BLaER1 (cell line): ENCODE data around the gene TRIM59.

Source experiments
- H3K27ac ChIP-seq: shearing (Covaris generic); formaldehyde crosslinking; 2 replicates; pipeline ENCODE4 v1.8.1; 2022
- H3K27me3 ChIP-seq: shearing (Covaris generic); formaldehyde crosslinking; 2 replicates; pipeline ENCODE4 v1.8.1; 2022
- H3K36me3 ChIP-seq: shearing (Covaris generic); formaldehyde crosslinking; 2 replicates; pipeline ENCODE4 v1.8.1; 2022
- H3K4me1 ChIP-seq: shearing (Covaris generic); formaldehyde crosslinking; 2 replicates; pipeline ENCODE4 v1.8.1; 2022
- H3K4me2 ChIP-seq: shearing (Covaris generic); formaldehyde crosslinking; 2 replicates; pipeline ENCODE4 v1.8.1; 2022
- H3K4me3 ChIP-seq: shearing (Covaris generic); formaldehyde crosslinking; 2 replicates; pipeline ENCODE4 v1.8.1; 2022
- H3K9ac ChIP-seq: shearing (Covaris generic); formaldehyde crosslinking; 2 replicates; pipeline ENCODE4 v1.8.1; 2022
- H3K9me3 ChIP-seq: shearing (Covaris generic); formaldehyde crosslinking; 2 replicates; pipeline ENCODE4 v1.8.1; 2022
- H4K20me1 ChIP-seq: shearing (Covaris generic); formaldehyde crosslinking; 2 replicates; pipeline ENCODE4 v1.8.1; 2022
- Cebpa-rat ChIP-seq: shearing (Covaris generic); IDR thresholded peaks from 2 replicates; pipeline ENCODE4 v1.8.1; 2022

Gene TRIM59

GRCh38 chr3:160446522-160447056, 3.0 kb downstream of the TRIM59 start:
- Histone ChIP-seq H3K36me3 (peaks cover 36% of the 10 kb centered on the region), H4K20me1 (no peaks in the 10 kb centered on the region), H3K27ac (no peak overlapping the region), H3K4me2 (peak overlapping the region; percentile 34; the same call in 1 of the 2 replicates), H3K4me3 (no peak overlapping the region), H3K4me1 (peaks cover 25% of the 10 kb centered on the region), H3K27me3 (no peaks in the 10 kb centered on the region), H3K9me3 (peaks cover 21% of the 10 kb centered on the region; the same call in 1 of the 2 replicates), H3K9ac (no peak overlapping the region)
- no peak for TF ChIP-seq Cebpa-rat

- Histone ChIP-seq H4K20me1 (no peaks in the 10 kb centered on the region), H3K9me3 (peaks cover 21% of the 10 kb centered on the region; the same call in 1 of the 2 replicates), H3K27me3 (no peaks in the 10 kb centered on the region), H3K4me1 (peaks cover 25% of the 10 kb centered on the region), H3K27ac (no peak overlapping the region), H3K36me3 (peaks cover 36% of the 10 kb centered on the region), H3K4me3 (no peak overlapping the region), H3K9ac (no peak overlapping the region), H3K4me2 (no peak overlapping the region)
- no peak for TF ChIP-seq Cebpa-rat
Observed at GRCh38 chr3:160445854-160446253, 3.7 kb downstream of the TRIM59 start.

- H3K27ac ChIP-seq: no peak overlapping the region
Observed at GRCh38 chr3:160444411-160444810, 5.2 kb downstream of the TRIM59 start.

GRCh38 chr3:160440687-160441086, 8.9 kb downstream of the TRIM59 start:
- Histone ChIP-seq H3K9me3 (peaks cover 13% of the 10 kb centered on the region; the same call in 1 of the 2 replicates), H3K27ac (no peak overlapping the region), H3K4me1 (no peaks in the 10 kb centered on the region), H4K20me1 (peaks cover 17% of the 10 kb centered on the region), H3K27me3 (no peaks in the 10 kb centered on the region), H3K9ac (no peak overlapping the region), H3K4me2 (no peak overlapping the region), H3K36me3 (peaks cover 74% of the 10 kb centered on the region), H3K4me3 (no peak overlapping the region)
- TF ChIP-seq Cebpa-rat: no peak

More at GRCh38 chr3:160444411-160444810, 5.2 kb downstream of the TRIM59 start:
- no peak overlapping the region for H3K4me3 ChIP-seq
- H3K4me2 ChIP-seq: no peak overlapping the region
- no peak overlapping the region for H3K9ac ChIP-seq
- peaks cover 15% of the 10 kb centered on the region; the same call in 1 of the 2 replicates for H3K9me3 ChIP-seq
- peaks cover 20% of the 10 kb centered on the region for H3K4me1 ChIP-seq
- no peaks in the 10 kb centered on the region for H4K20me1 ChIP-seq
- no peak for TF ChIP-seq Cebpa-rat
- H3K27me3 ChIP-seq: no peaks in the 10 kb centered on the region
- peaks cover 47% of the 10 kb centered on the region for H3K36me3 ChIP-seq

GRCh38 chr3:160437083-160437455, 12.5 kb downstream of the TRIM59 start:
- peaks cover 83% of the 10 kb centered on the region for H3K36me3 ChIP-seq
- no peak for TF ChIP-seq Cebpa-rat
- peaks cover 52% of the 10 kb centered on the region for H4K20me1 ChIP-seq
- no peak overlapping the region for H3K4me3 ChIP-seq
- H3K27ac ChIP-seq: no peak overlapping the region
- H3K27me3 ChIP-seq: no peaks in the 10 kb centered on the region
- no peak overlapping the region for H3K4me2 ChIP-seq
- H3K4me1 ChIP-seq: no peaks in the 10 kb centered on the region
- H3K9me3 ChIP-seq: no peaks in the 10 kb centered on the region
- H3K9ac ChIP-seq: no peak overlapping the region

GRCh38 chr3:160435747-160436146, 13.8 kb downstream of the TRIM59 start:
- Histone ChIP-seq H3K9me3 (no peaks in the 10 kb centered on the region), H3K4me1 (no peaks in the 10 kb centered on the region), H3K4me2 (no peak overlapping the region), H3K27me3 (no peaks in the 10 kb centered on the region), H3K27ac (no peak overlapping the region), H3K36me3 (peaks cover 95% of the 10 kb centered on the region), H3K4me3 (no peak overlapping the region), H4K20me1 (peaks cover 59% of the 10 kb centered on the region), H3K9ac (no peak overlapping the region)
- no peak for TF ChIP-seq Cebpa-rat

GRCh38 chr3:160435095-160435494, 14.5 kb downstream of the TRIM59 start:
- H3K36me3 ChIP-seq: peaks cover 96% of the 10 kb centered on the region

GRCh38 chr3:160434071-160434470, 15.5 kb downstream of the TRIM59 start:
- H3K27ac ChIP-seq: no peak overlapping the region
- H4K20me1 ChIP-seq: peaks cover 59% of the 10 kb centered on the region
- H3K4me3 ChIP-seq: no peak overlapping the region
- no peaks in the 10 kb centered on the region for H3K27me3 ChIP-seq
- H3K4me1 ChIP-seq: no peaks in the 10 kb centered on the region
- no peak for TF ChIP-seq Cebpa-rat
- no peak overlapping the region for H3K4me2 ChIP-seq
- H3K9me3 ChIP-seq: no peaks in the 10 kb centered on the region
- H3K36me3 ChIP-seq: peaks cover 97% of the 10 kb centered on the region
- H3K9ac ChIP-seq: no peak overlapping the region

More at GRCh38 chr3:160435095-160435494, 14.5 kb downstream of the TRIM59 start:
- Histone ChIP-seq H3K27me3 (no peaks in the 10 kb centered on the region), H3K27ac (no peak overlapping the region), H4K20me1 (peaks cover 59% of the 10 kb centered on the region), H3K9ac (no peak overlapping the region), H3K4me2 (no peak overlapping the region), H3K9me3 (no peaks in the 10 kb centered on the region), H3K4me3 (no peak overlapping the region), H3K4me1 (no peaks in the 10 kb centered on the region)
- TF ChIP-seq Cebpa-rat: no peak

GRCh38 chr3:160427832-160428424, 21.7 kb downstream of the TRIM59 start:
- peaks cover 19% of the 10 kb centered on the region; the same call in 1 of the 2 replicates for H4K20me1 ChIP-seq
- 0 out of 2 replicates have a peak, but pooled peaks cover 2% of the 10 kb centered on the region for H3K4me1 ChIP-seq
- H3K36me3 ChIP-seq: peaks cover 92% of the 10 kb centered on the region
- no peak overlapping the region for H3K27ac ChIP-seq
- no peak for TF ChIP-seq Cebpa-rat
- no peaks in the 10 kb centered on the region for H3K27me3 ChIP-seq
- no peak overlapping the region for H3K4me3 ChIP-seq
- no peaks in the 10 kb centered on the region for H3K9me3 ChIP-seq
- H3K9ac ChIP-seq: no peak overlapping the region
- H3K4me2 ChIP-seq: no peak overlapping the region

GRCh38 chr3:160417311-160417710, 32.3 kb downstream of the TRIM59 start:
- no peaks in the 10 kb centered on the region for H3K4me1 ChIP-seq
- no peaks in the 10 kb centered on the region for H3K9me3 ChIP-seq
- H3K27ac ChIP-seq: no peak overlapping the region
- TF ChIP-seq Cebpa-rat: no peak
- no peak overlapping the region for H3K9ac ChIP-seq
- H4K20me1 ChIP-seq: peaks cover 47% of the 10 kb centered on the region
- no peaks in the 10 kb centered on the region for H3K27me3 ChIP-seq
- H3K4me2 ChIP-seq: no peak overlapping the region
- no peak overlapping the region for H3K4me3 ChIP-seq
- H3K36me3 ChIP-seq: peaks cover 91% of the 10 kb centered on the region
